Stimulated activated CD4-positive, alpha-beta T cell treated with anti-CD3 and anti-CD28 coated beads, Interleukin-15, amount 100 ng/mL, for 1 hour (primary cell): ENCODE results near the gene FNDC7.
"Not testable (repeated sequence)": the region's sequence is repeated elsewhere in the genome, so short reads cannot be mapped to it uniquely, and the experiment has no call there.

ENCODE experiments used
- DNase-seq, 2 donors: peaks; one replicate each; pipeline ENCODE4 v3.0.0-alpha.2; 2020; ENCODE audit warnings: low read depth in 1 of 2, low spot score in 1 of 2

Gene FNDC7

GRCh38 chr1:108742253-108742652, 29.5 kb downstream of the FNDC7 start:
- DNase-seq, result no peak

GRCh38 chr1:108745980-108746381, 33.3 kb downstream of the FNDC7 start:
- no peak for DNase-seq

GRCh38 chr1:108746382-108747170, 33.9 kb downstream of the FNDC7 start, which contains the start of gene STXBP3:
Gene STXBP3, plus strand, starts transcription at chr1:108746674. Its CDS starts 64 bp downstream, at chr1:108746738.
- DNase-seq, result peak; percentile 100

GRCh38 chr1:108747171-108747850, 34.6 kb downstream of the FNDC7 start:
- no peak for DNase-seq

- DNase-seq, result no peak
Observed at GRCh38 chr1:108747898-108748297, 35.2 kb downstream of the FNDC7 start.

- no peak for DNase-seq
Observed at GRCh38 chr1:108749081-108749480, 36.4 kb downstream of the FNDC7 start.

GRCh38 chr1:108750476-108751181, 37.9 kb downstream of the FNDC7 start:
- no peak for DNase-seq

- DNase-seq, result no peak
Observed at GRCh38 chr1:108753363-108753762, 40.7 kb downstream of the FNDC7 start.

GRCh38 chr1:108758796-108759195, 46.1 kb downstream of the FNDC7 start:
- no peak for DNase-seq

GRCh38 chr1:108767115-108767514, 54.4 kb downstream of the FNDC7 start:
- DNase-seq, result no peak

GRCh38 chr1:108767708-108768107, 55.0 kb downstream of the FNDC7 start:
- no peak for DNase-seq

GRCh38 chr1:108777839-108778238, 65.1 kb downstream of the FNDC7 start:
- no peak for DNase-seq

- DNase-seq, result no peak
Observed at GRCh38 chr1:108779455-108779854, 66.7 kb downstream of the FNDC7 start.

GRCh38 chr1:108780937-108781574, 68.3 kb downstream of the FNDC7 start:
- no peak for DNase-seq

GRCh38 chr1:108781575-108781944, 68.9 kb downstream of the FNDC7 start:
- not testable (repeated sequence) for DNase-seq

- DNase-seq, result no peak
Observed at GRCh38 chr1:108785264-108785663, 72.6 kb downstream of the FNDC7 start.

- no peak for DNase-seq
Observed at GRCh38 chr1:108785880-108786279, 73.2 kb downstream of the FNDC7 start.

- no peak for DNase-seq
Observed at GRCh38 chr1:108791790-108792189, 79.1 kb downstream of the FNDC7 start.
